Stimulated activated CD4-positive, alpha-beta T cell treated with anti-CD3 and anti-CD28 coated beads, Interleukin-15, amount 100 ng/mL, for 1 hour (primary cell): Measurements from ENCODE around the gene TMTC1.

ENCODE experiments used
- DNase-seq, 2 donors: peaks; one replicate each; pipeline ENCODE4 v3.0.0-alpha.2; 2020; ENCODE audit warnings: low read depth in 1 of 2, low spot score in 1 of 2

The TMTC1 gene

GRCh38 chr12:29741342-29742241, 42.1 kb downstream of the TMTC1 start:
- DNase-seq: no peak

GRCh38 chr12:29739279-29739991, 44.3 kb downstream of the TMTC1 start:
- no peak for DNase-seq

- DNase-seq: no peak
Measured at GRCh38 chr12:29738365-29738764, 45.4 kb downstream of the TMTC1 start.

- no peak for DNase-seq
Measured at GRCh38 chr12:29737644-29738043, 46.1 kb downstream of the TMTC1 start.

GRCh38 chr12:29735604-29736003, 48.1 kb downstream of the TMTC1 start:
- DNase-seq: no peak

GRCh38 chr12:29734734-29735133, 49.0 kb downstream of the TMTC1 start:
- no peak for DNase-seq

- DNase-seq: no peak
Measured at GRCh38 chr12:29734305-29734704, 49.4 kb downstream of the TMTC1 start.

GRCh38 chr12:29733501-29733900, 50.2 kb downstream of the TMTC1 start:
- DNase-seq: no peak

- DNase-seq: no peak
Measured at GRCh38 chr12:29733060-29733459, 50.7 kb downstream of the TMTC1 start.

GRCh38 chr12:29732593-29732992, 51.1 kb downstream of the TMTC1 start:
- no peak for DNase-seq

- DNase-seq: no peak
Measured at GRCh38 chr12:29732191-29732590, 51.6 kb downstream of the TMTC1 start.

GRCh38 chr12:29731591-29731990, 52.2 kb downstream of the TMTC1 start:
- no peak for DNase-seq

GRCh38 chr12:29730481-29730880, 53.3 kb downstream of the TMTC1 start:
- no peak for DNase-seq

GRCh38 chr12:29728030-29728429, 55.7 kb downstream of the TMTC1 start:
- DNase-seq: no peak

GRCh38 chr12:29726741-29727348, 56.9 kb downstream of the TMTC1 start:
- no peak for DNase-seq

GRCh38 chr12:29726321-29726692, 57.4 kb downstream of the TMTC1 start:
- no peak for DNase-seq

GRCh38 chr12:29725587-29726320, 58.0 kb downstream of the TMTC1 start:
- DNase-seq: no peak

- DNase-seq: no peak
Measured at GRCh38 chr12:29722164-29722563, 61.6 kb downstream of the TMTC1 start.

- no peak for DNase-seq
Measured at GRCh38 chr12:29719381-29719780, 64.4 kb downstream of the TMTC1 start.

- DNase-seq: no peak
Measured at GRCh38 chr12:29717540-29718100, 66.1 kb downstream of the TMTC1 start.

- DNase-seq: no peak
Measured at GRCh38 chr12:29714966-29715365, 68.8 kb downstream of the TMTC1 start.
